IMR-90 (cell line): ENCODE data around the gene HMGCS2. TPM values are rescaled to one million over a fixed set of nuclear protein-coding genes. Genes with fewer than 3 reads are reported as not detected.
A peak's percentile ranks its signal among the peaks of the same experiment; 100 is the strongest.

Source experiments
- ATAC-seq: fragments of 200-7000 bp; cut with Tn5 transposase; 2 replicates; pipeline ENCODE4 v1.9.1; 2020; ENCODE audit warnings: low read depth, mild to moderate bottlenecking, moderate library complexity
- BruUV-seq: library from RNA; stranded (reverse); fragments of 400-500 nt; replicated peaks from 2 replicates; lab custom pipeline; 2021; lab: Mats Ljungman, UMichigan
- CTCF ChIA-PET: fragments of 300-600 bp; formaldehyde crosslinking; extraction: SDS; loops from one replicate; lab custom pipeline; 2021; ENCODE audit warnings: antibody characterized with exemption; lab: Yijun Ruan, JAX
- POLR2A ChIA-PET: fragments of 300-600 bp; sonication (Branson Sonifier 250); formaldehyde crosslinking; loops from one replicate; lab custom pipeline; 2022; ENCODE audit warnings: antibody characterized with exemption; ENCODE audit not compliant: unreplicated experiment; lab: Charles Lee
- DNase-seq: peaks from one replicate; pipeline ENCODE4 v3.0.0; 2013
- H2AFZ ChIP-seq: replicated peaks from 2 replicates; pipeline ENCODE3; 2013; ENCODE audit warnings: low read length, mild to moderate bottlenecking; ENCODE audit not compliant: poor library complexity
- H2AK5ac ChIP-seq: 2 replicates; pipeline ENCODE4 v1.6.1; 2013; ENCODE audit warnings: low read depth, low read length, inconsistent platforms
- H2AK9ac ChIP-seq: replicated peaks from 2 replicates; pipeline ENCODE3; 2013; ENCODE audit warnings: mild to moderate bottlenecking, low read depth, low read length, moderate library complexity; ENCODE audit not compliant: poor library complexity
- H2BK120ac ChIP-seq: 2 replicates; pipeline ENCODE4 v1.6.1; 2013; ENCODE audit warnings: low read depth, low read length, inconsistent platforms
- H2BK15ac ChIP-seq: 3 replicates; pipeline ENCODE4 v1.6.1; 2013; ENCODE audit warnings: low read depth, low read length, inconsistent platforms
- H2BK20ac ChIP-seq: 2 replicates; pipeline ENCODE4 v1.6.1; 2013; ENCODE audit warnings: low read depth, mild to moderate bottlenecking, inconsistent platforms, low read length, moderate library complexity
- H2BK5ac ChIP-seq: 2 replicates; pipeline ENCODE4 v1.6.1; 2013; ENCODE audit warnings: mild to moderate bottlenecking, low read depth, low read length, inconsistent platforms; ENCODE audit not compliant: poor library complexity, severe bottlenecking
- H3K14ac ChIP-seq: replicated peaks from 2 replicates; pipeline ENCODE4 v1.6.1; 2013; ENCODE audit warnings: low read depth, low read length, inconsistent platforms
- H3K18ac ChIP-seq: 2 replicates; pipeline ENCODE4 v1.6.1; 2013; ENCODE audit warnings: low read depth, low read length, control low read depth
- H3K23ac ChIP-seq: 2 replicates; pipeline ENCODE4 v1.6.1; 2013; ENCODE audit warnings: low read depth, low read length, inconsistent platforms
- H3K27ac ChIP-seq: 2 replicates; pipeline ENCODE4 v1.5.1; 2013; ENCODE audit warnings: mild to moderate bottlenecking, control low read depth, low read length; ENCODE audit not compliant: insufficient read depth
- H3K27me3 ChIP-seq: 2 replicates; pipeline ENCODE4 v1.6.1; 2013; ENCODE audit warnings: low read length; ENCODE audit not compliant: control insufficient read depth, insufficient read depth
- H3K36me3 ChIP-seq: 2 replicates; pipeline ENCODE4 v1.6.1; 2013; ENCODE audit warnings: low read length, mixed read lengths; ENCODE audit not compliant: control insufficient read depth, insufficient read depth
- H3K4ac ChIP-seq: 2 replicates; pipeline ENCODE4 v1.6.1; 2013; ENCODE audit warnings: low read depth, low read length, inconsistent platforms
- H3K4me1 ChIP-seq: 2 replicates; pipeline ENCODE4 v1.6.1; 2013; ENCODE audit warnings: low read length, mixed read lengths; ENCODE audit not compliant: control insufficient read depth, insufficient read depth
- H3K4me2 ChIP-seq: 2 replicates; pipeline ENCODE4 v1.6.1; 2013; ENCODE audit warnings: low read depth, mild to moderate bottlenecking, control low read depth, low read length, moderate library complexity
- H3K4me3 ChIP-seq: 2 replicates; pipeline ENCODE4 v1.5.1; 2013; ENCODE audit warnings: low read depth, mild to moderate bottlenecking, control low read depth, low read length, moderate library complexity; ENCODE audit not compliant: insufficient read depth
- H3K56ac ChIP-seq: 2 replicates; pipeline ENCODE4 v1.6.1; 2013; ENCODE audit warnings: low read length, inconsistent platforms; ENCODE audit not compliant: insufficient read depth; ENCODE audit errors: extremely low read depth
- H3K79me1 ChIP-seq, 2 experiments: 2 replicates each; pipeline ENCODE4 v1.6.1; 2013; ENCODE audit warnings: low read length in 2 of 2, inconsistent platforms in 1 of 2, low read depth in 1 of 2
- H3K9ac ChIP-seq: 2 replicates; pipeline ENCODE4 v1.6.1; 2013; ENCODE audit warnings: low read depth, low read length, control low read depth
- H3K9me1 ChIP-seq: 2 replicates; pipeline ENCODE4 v1.6.1; 2013; ENCODE audit warnings: low read length, inconsistent platforms; ENCODE audit not compliant: insufficient read depth
- H3K9me3 ChIP-seq: 2 replicates; pipeline ENCODE4 v1.6.1; 2013; ENCODE audit warnings: low read length; ENCODE audit not compliant: control insufficient read depth, insufficient read depth
- H4K20me1 ChIP-seq: 2 replicates; pipeline ENCODE4 v1.6.1; 2013; ENCODE audit warnings: low read length, inconsistent platforms; ENCODE audit not compliant: insufficient read depth
- H4K5ac ChIP-seq: 2 replicates; pipeline ENCODE4 v1.6.1; 2013; ENCODE audit warnings: mild to moderate bottlenecking, low read depth, low read length, control low read depth
- H4K8ac ChIP-seq, 2 experiments: 2 replicates each; pipeline ENCODE4 v1.6.1; 2013; ENCODE audit warnings: low read depth in 2 of 2, low read length in 2 of 2, control low read depth in 1 of 2, inconsistent platforms in 1 of 2
- H4K91ac ChIP-seq: 2 replicates; pipeline ENCODE4 v1.6.1; 2013; ENCODE audit warnings: low read depth, low read length, inconsistent platforms; ENCODE audit not compliant: insufficient read depth
- BHLHE40 ChIP-seq: fragments of 150-350 bp; IDR thresholded peaks from 2 replicates; pipeline ENCODE4 v1.6.1; 2016; ENCODE audit warnings: mild to moderate bottlenecking, low read depth, low read length
- CEBPB ChIP-seq: IDR thresholded peaks from 2 replicates; pipeline ENCODE4 v1.6.1; 2012; ENCODE audit warnings: low read depth, low read length, improper control_type of control experiment
- CHD1 ChIP-seq: IDR thresholded peaks from 2 replicates; pipeline ENCODE4 v1.6.1; 2012; ENCODE audit warnings: low read depth, low read length, improper control_type of control experiment
- CTCF ChIP-seq: conservative IDR thresholded peaks from 2 replicates; pipeline ENCODE4 v1.5.1; 2012; ENCODE audit warnings: mild to moderate bottlenecking, low read depth, low read length, improper control_type of control experiment
- ELK1 ChIP-seq: fragments of 150-350 bp; IDR thresholded peaks from 2 replicates; pipeline ENCODE4 v1.6.1; 2016; ENCODE audit warnings: low read depth, mild to moderate bottlenecking, low read length, moderate library complexity, borderline replicate concordance
- FOS ChIP-seq: fragments of 150-350 bp; IDR thresholded peaks from 2 replicates; pipeline ENCODE4 v1.6.1; 2016; ENCODE audit warnings: low read depth, low read length
- MAZ ChIP-seq: IDR thresholded peaks from 2 replicates; pipeline ENCODE4 v1.6.1; 2012; ENCODE audit warnings: low read depth, mild to moderate bottlenecking, low read length, improper control_type of control experiment, moderate library complexity, borderline replicate concordance
- MXI1 ChIP-seq: IDR thresholded peaks from 2 replicates; pipeline ENCODE4 v1.6.1; 2012; ENCODE audit warnings: low read depth, mild to moderate bottlenecking, low read length, moderate library complexity, borderline replicate concordance
- POLR2A ChIP-seq: IDR thresholded peaks from 2 replicates; pipeline ENCODE4 v1.6.1; 2012; ENCODE audit warnings: mild to moderate bottlenecking, low read depth, low read length
- RAD21 ChIP-seq: IDR thresholded peaks from 2 replicates; pipeline ENCODE4 v1.6.1; 2012; ENCODE audit warnings: low read length, improper control_type of control experiment
- RCOR1 ChIP-seq: IDR thresholded peaks from 2 replicates; pipeline ENCODE4 v1.6.1; 2012; ENCODE audit warnings: mild to moderate bottlenecking, low read length, improper control_type of control experiment; ENCODE audit not compliant: insufficient replicate concordance
- RFX5 ChIP-seq: IDR thresholded peaks from 2 replicates; pipeline ENCODE4 v1.8.0; 2012; ENCODE audit warnings: low read depth, mild to moderate bottlenecking, low read length, moderate library complexity
- USF2 ChIP-seq: fragments of 150-350 bp; IDR thresholded peaks from 2 replicates; pipeline ENCODE4 v1.6.1; 2017; ENCODE audit warnings: mild to moderate bottlenecking, antibody characterized with exemption, low read length, low read depth
- WGBS, 2 experiments: methylation state at CpG; one replicate each; pipeline versions ENCODE4 v1.1.5 to v1.1.7; 2013; ENCODE audit warnings: missing lambda C conversion rate in 2 of 2; ENCODE audit not compliant: insufficient read length in 1 of 2; ENCODE audit errors: extremely low coverage in 2 of 2; 5-methylcytosine and 5-hydroxymethylcytosine counted together
- dilution Hi-C: fragments of 300-500 bp; cut with HindIII; formaldehyde crosslinking; loops from one replicate; pipeline ENCODE4 v1.14.3; 2018; ENCODE audit warnings: low sequenced_read_pairs; ENCODE audit not compliant: unreplicated experiment
- in situ Hi-C: fragments of 300-500 bp; cut with MboI; formaldehyde crosslinking; loops from 3 replicates; pipeline ENCODE4 v1.14.3; 2019; ENCODE audit warnings: low sequenced_read_pairs, inconsistent platforms, mixed read lengths
- intact Hi-C: fragments of 100-400 bp; cut with micrococcal nuclease; formaldehyde crosslinking; loops from 2 replicates; pipeline ENCODE4 v1.10.0; 2022
- polyA plus RNA-seq, 3 experiments: library from polyadenylated mRNA; depleted of rRNA; stranded (reverse); fragments of >200 nt; gene quantifications; 2 replicates each; pipeline ENCODE4 v1.2.3, GENCODE V29; 2012; ENCODE audit warnings: low replicate concordance in 1 of 3
- total RNA-seq: library from RNA; depleted of rRNA; stranded (reverse); fragments of >200 nt; gene quantifications from 2 replicates; pipeline ENCODE4 v1.2.3, GENCODE V29; 2012

Gene HMGCS2
- total and polyA plus RNA-seq, 2 of the 4 experiments (the other 2 are of a cell fraction), result not detected

- no CpG with 5 or more reads among the region's 7 CpGs for WGBS, 2 experiments
- ChIA-PET POLR2A (no interaction called here), CTCF (no interaction called here)
- H2AK5ac ChIP-seq, result no peak overlapping the region
- no peak overlapping the region for H3K18ac ChIP-seq
- H4K5ac ChIP-seq, result no peak overlapping the region
- no peaks in the 10 kb centered on the region for H4K20me1 ChIP-seq
- no peaks in the 10 kb centered on the region for H3K9me3 ChIP-seq
- intact Hi-C loops (no loop called here), in situ Hi-C loops (loop anchor here (5.0 kb wide), 1 partner anchor 53 kb away; no protein-coding TSS in a partner anchor), dilution Hi-C loops (no loop called here)
- peaks cover 3% of the 10 kb centered on the region for H3K4me1 ChIP-seq
- no peak for ATAC-seq
- H3K27ac ChIP-seq, result no peak overlapping the region
- H2AFZ ChIP-seq, result no peak overlapping the region
- BruUV-seq, result no TSS peak
- no peak for DNase-seq
- H2BK20ac ChIP-seq, result no peak overlapping the region
- H3K4me3 ChIP-seq, result no peak overlapping the region
- no peaks in the 10 kb centered on the region for H3K79me1 ChIP-seq
- H3K9me1 ChIP-seq, result peaks cover 4% of the 10 kb centered on the region; the same call in 1 of the 2 replicates
- no peak overlapping the region; the same call in 2 of the 3 replicates for H2BK15ac ChIP-seq
- TF ChIP-seq RFX5, result no peak
- TF ChIP-seq ELK1, result no peak
- TF ChIP-seq BHLHE40, result no peak
- TF ChIP-seq FOS, result no peak
- TF ChIP-seq USF2, result no peak
- TF ChIP-seq CHD1, result no peak
- no peak for TF ChIP-seq CTCF
- no peak for TF ChIP-seq RCOR1
- no peak for TF ChIP-seq POLR2A
- TF ChIP-seq MAZ, result no peak
- no peak for TF ChIP-seq RAD21
- no peak for TF ChIP-seq CEBPB
- no peak for TF ChIP-seq MXI1
- H4K8ac ChIP-seq, result no peak overlapping the region
- no peak overlapping the region for H2BK5ac ChIP-seq
- H3K4ac ChIP-seq, result no peak overlapping the region
- no peak overlapping the region for H2BK120ac ChIP-seq
- H3K27me3 ChIP-seq, result peaks cover 5% of the 10 kb centered on the region; the same call in 1 of the 2 replicates
- H4K91ac ChIP-seq, result peak overlapping the region; percentile 9; the same call in 1 of the 2 replicates
- no peak overlapping the region for H3K9ac ChIP-seq
- no peak overlapping the region for H2AK9ac ChIP-seq
- H3K14ac ChIP-seq, result no peak overlapping the region
- no peaks in the 10 kb centered on the region for H3K36me3 ChIP-seq
- H3K4me2 ChIP-seq, result no peak overlapping the region
- no peak overlapping the region for H3K23ac ChIP-seq
- no peak overlapping the region for H3K56ac ChIP-seq
Measured at GRCh38 chr1:119774746-119775490, 6.2 kb upstream of the HMGCS2 start.
